K562 (cell line): ENCODE results near the gene SULT2A1.
"Not testable (repeated sequence)": the region's sequence is repeated elsewhere in the genome, so short reads cannot be mapped to it uniquely, and the experiment has no call there.

Experiments
- ETV6 ChIP-seq, 3 experiments: fragments of 150-350 bp in 1 of 3; sonication (generic) in 1 of 3; formaldehyde crosslinking in 1 of 3; IDR thresholded peaks; 2 replicates each; pipeline versions ENCODE4 v1.6.1 to v1.8.0; 2014 to 2022; ENCODE audit warnings: borderline replicate concordance in 2 of 3, low read depth in 2 of 3, antibody characterized with exemption in 1 of 3, low read length in 1 of 3, mild to moderate bottlenecking in 1 of 3, missing genetic modification reagents in 1 of 3
- JUND ChIP-seq, 2 experiments: IDR thresholded peaks; 2 replicates in 1 of 2; 3 replicates in 1 of 2; pipeline ENCODE4 v1.6.1; 2011; ENCODE audit warnings: borderline replicate concordance in 2 of 2, low read depth in 2 of 2, low read length in 2 of 2, improper control_type of control experiment in 1 of 2, missing biosample characterization in 1 of 2, missing genetic modification characterization in 1 of 2, missing genetic modification reagents in 1 of 2
- MIER1 ChIP-seq: fragments of 450-650 bp; IDR thresholded peaks from 2 replicates; pipeline ENCODE4 v1.6.1; 2016; ENCODE audit warnings: antibody characterized with exemption, mild to moderate bottlenecking, low read depth
- RCOR1 ChIP-seq, 2 experiments: IDR thresholded peaks; 2 replicates each; pipeline ENCODE4 v1.6.1; 2012; ENCODE audit warnings: low read depth in 2 of 2, low read length in 2 of 2, borderline replicate concordance in 1 of 2, improper control_type of control experiment in 1 of 2
- ZNF431 ChIP-seq: sonication (generic); formaldehyde crosslinking; IDR thresholded peaks from 2 replicates; pipeline ENCODE4 v1.8.0; 2022; ENCODE audit warnings: mild to moderate bottlenecking, missing genetic modification reagents
- TF ChIP-seq, protein P1 (sequence below): sonication (generic); formaldehyde crosslinking; IDR thresholded peaks from 2 replicates; pipeline ENCODE4 v1.9.0; 2022; ENCODE audit warnings: mild to moderate bottlenecking, missing genetic modification reagents

DNA sequence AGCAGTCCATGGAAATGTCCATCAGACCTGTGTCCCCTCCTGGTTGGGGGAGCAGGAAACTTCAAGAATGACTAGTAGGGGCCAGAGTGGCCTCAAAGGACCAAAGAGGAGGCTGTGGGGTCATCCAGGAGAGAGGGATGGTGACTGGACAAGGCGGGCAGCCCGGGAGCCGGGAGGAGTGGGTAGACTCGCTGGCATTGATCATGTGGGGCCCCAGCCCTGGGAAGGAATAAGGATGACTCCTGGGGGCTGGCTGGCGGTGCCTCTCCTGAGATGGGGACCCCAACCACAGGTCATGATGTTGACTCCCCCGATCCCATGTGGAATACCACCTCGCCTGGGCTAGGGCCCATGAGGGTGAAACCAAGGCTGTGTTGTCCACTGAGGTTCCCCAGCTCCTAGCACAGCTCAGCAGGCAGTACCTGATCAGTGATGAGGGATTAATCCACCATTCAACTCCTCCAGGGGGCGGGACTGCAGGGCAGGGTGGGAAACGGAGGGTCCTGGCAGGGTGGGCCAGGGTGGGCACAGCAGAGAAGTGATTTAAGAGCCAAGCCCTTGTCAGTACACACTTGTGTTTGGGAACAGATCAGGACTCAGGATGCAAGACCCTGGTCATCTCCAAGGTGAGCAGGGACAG is 27.3 kb downstream of the SULT2A1 start, which contains the start of gene TPRX2:
- not testable (repeated sequence) for TF ChIP-seq MIER1; JUND (IDR thresholded peaks at IDR 0.05; ENCODE audit: borderline replicate concordance, low read depth, low read length); JUND (tag; IDR thresholded peaks at IDR 0.05; ENCODE audit: borderline replicate concordance, low read depth, low read length); ETV6 (IDR thresholded peaks at IDR 0.05; ENCODE audit: borderline replicate concordance in 1 of 2, low read depth in 2 of 2, low read length in 1 of 2); ETV6 (CRISPR knock-in tag; IDR thresholded peaks at IDR 0.05; ENCODE audit: borderline replicate concordance); ZNF431 (CRISPR knock-in tag); RCOR1 (IDR thresholded peaks at IDR 0.05; ENCODE audit: borderline replicate concordance in 1 of 2, low read depth in 2 of 2, low read length in 2 of 2)
- TF ChIP-seq, protein P1, sequence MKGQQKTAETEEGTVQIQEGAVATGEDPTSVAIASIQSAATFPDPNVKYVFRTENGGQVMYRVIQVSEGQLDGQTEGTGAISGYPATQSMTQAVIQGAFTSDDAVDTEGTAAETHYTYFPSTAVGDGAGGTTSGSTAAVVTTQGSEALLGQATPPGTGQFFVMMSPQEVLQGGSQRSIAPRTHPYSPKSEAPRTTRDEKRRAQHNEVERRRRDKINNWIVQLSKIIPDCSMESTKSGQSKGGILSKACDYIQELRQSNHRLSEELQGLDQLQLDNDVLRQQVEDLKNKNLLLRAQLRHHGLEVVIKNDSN: not testable (repeated sequence)
